HG03025 (cell line): ENCODE measurements around the gene SELE.
"Not testable (repeated sequence)": the region's sequence is repeated elsewhere in the genome, so short reads cannot be mapped to it uniquely, and the experiment has no call there.

Experiments used
- ATAC-seq: cut with Tn5 transposase; IDR thresholded peaks from one replicate; pipeline ENCODE4 v1.9.1; 2021; ENCODE audit warnings: mild to moderate bottlenecking, moderate library complexity; ENCODE audit not compliant: unreplicated experiment, low FRiP score

Gene SELE

DNA sequence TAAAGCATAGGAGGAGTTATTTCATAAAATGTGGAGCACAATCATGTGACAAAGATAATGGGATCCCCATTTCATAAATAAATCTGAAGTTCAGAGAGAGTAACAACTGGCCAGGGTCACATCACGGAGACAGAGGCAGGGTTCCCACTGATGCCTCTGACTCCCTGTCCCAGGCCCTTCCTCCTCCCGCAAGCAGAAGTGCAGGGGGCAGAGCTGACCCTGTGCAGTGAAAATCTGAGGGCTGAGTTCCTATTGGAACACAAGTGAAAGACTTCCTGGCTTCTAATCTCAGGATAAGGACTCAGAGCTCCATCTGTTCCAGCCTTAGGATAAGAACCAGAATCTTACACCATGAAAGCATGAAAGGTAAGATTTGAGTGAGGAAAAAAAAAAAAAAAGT is 44.5 kb downstream of the SELE start:
- no peak for ATAC-seq

DNA sequence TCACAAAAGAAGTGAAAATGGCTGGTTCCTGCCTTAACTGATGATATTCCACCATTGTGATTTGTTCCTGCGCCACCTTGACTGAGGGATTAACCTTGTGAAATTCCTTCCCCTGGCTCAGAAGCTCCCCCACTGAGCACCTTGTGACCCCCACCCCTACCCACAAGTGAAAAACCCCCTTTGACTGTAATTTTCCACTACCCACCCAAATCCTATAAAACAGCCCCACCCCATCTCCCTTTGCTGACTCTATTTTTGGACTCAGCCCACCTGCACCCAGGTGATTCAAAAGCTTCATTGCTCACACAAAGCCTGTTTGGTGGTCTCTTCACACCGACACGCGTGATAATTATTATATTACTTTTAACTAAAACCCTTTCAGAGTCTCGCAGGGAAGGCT is 45.5 kb downstream of the SELE start:
- ATAC-seq: not testable (repeated sequence)

DNA sequence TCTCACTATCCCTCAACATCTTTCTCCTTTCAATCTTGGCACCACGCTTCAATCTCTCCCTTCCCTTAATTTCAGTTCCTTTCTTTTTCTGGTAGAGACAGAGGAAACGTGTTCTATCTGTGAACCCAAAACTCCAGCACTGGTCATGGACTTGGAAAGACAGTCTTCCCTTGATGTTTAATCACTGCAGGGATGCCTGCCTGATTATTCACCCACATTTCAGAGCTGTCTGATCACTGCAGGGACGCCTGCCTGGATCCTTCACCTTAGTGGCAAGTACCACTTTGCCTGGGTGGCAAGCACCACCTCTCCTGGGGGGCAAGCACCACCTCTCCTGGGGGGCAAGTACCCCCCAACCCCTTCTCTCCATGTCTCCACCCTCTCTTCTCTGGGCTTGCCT is 50.2 kb downstream of the SELE start:
- ATAC-seq: no peak

DNA sequence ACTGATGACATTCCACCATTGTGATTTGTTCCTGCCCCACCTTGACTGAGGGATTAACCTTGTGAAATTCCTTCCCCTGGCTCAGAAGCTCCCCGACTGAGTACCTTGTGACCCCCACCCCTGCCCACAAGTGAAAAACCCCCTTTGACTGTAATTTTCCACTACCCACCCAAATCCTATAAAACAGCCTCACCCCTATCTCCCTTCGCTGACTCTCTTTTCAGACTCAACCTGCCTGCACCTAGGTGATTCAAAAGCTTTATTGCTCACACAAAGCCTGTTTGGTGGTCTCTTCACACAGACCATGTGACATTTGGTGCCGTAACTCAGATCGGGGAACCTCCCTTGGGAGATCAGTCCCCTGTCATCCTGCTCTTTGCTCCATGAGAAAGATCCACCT is 50.7 kb downstream of the SELE start:
- ATAC-seq: not testable (repeated sequence)

DNA sequence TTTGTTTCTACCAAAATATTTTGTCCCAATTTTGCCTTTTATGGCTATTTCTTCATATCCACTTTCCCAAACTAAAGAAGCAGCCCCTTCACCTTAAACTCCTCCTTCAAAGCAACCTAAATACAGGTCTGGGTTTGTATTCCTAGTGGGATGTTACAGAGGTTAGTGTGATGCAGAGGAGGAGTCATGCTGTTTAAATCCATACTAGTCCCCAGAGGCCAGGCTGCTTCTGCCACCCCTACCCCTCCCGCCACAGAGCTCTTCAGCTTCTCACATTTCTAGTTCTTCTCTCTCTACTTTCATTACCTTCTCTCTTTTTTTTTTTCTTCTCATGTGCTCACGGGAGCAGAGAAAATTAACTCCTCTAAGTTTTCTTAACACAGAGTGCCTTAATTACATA is 51.8 kb downstream of the SELE start:
- ATAC-seq: no peak

DNA sequence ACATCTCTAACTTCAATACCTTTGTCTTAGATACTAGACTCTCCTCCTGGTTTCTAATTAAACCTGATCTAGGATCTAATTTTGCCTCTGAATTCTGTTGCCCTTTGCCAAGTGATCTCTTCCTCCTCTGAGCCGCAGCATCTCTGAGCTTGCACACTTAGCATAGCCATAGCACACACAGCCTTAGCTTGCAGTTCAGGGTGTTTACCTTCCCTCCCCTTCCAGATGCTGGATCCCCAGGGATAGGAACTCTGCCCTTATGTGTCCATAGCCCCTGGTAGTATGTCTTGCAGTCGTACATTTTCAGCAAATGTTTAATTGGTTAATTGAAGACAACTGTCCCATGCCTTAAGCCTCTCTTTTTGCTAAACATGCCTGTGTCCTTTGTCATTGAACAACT is 52.7 kb downstream of the SELE start:
- peak; percentile 28 for ATAC-seq

DNA sequence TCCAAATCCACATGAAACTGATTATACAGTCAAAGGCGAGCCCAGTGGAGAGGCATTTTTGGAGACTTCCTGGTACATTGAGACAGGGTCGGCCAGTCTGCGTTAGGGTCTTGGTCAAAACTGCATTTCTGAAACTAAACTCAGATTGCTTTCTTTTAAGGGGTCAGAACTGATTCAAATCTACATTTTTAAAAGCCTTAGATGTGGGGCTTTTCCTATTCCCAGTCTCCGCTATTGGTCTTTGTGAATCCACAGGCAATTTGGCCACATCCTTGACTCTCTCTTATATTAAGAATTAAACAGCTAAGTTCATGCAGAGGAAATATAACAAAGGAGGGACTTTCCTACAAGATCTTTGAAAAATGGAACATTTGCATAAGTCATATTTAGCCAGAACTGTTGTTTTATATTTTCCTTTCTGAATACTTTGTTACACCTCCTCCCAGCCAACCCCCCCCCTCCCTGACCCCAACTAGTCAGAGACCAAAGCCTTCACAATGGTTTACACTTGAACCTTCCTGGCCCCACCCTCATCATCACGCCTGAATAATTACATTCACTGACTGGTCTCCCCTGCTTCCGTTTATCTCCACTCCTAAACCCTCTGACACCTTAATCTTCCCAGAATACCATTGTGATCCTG is 53.4 kb downstream of the SELE start:
- peak; percentile 55 for ATAC-seq

DNA sequence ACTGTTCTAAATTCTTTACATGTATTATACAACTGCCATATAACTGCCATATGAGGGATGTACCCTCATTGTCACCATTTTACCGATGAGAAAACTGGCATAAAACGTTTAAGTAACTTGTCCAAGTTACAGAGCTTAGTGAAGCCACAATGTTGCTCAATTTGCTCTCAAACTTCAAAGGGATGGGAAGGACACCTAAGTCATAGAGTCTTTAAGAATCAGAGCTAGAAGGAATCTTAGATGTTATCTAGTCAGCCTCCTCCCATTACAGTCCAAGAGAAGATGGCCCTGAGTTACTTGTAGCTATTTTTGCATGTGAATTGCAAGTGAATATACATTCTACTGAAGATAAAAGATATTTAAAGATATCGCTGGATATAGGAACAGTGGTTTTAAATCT is 54.2 kb downstream of the SELE start:
- ATAC-seq: no peak

DNA sequence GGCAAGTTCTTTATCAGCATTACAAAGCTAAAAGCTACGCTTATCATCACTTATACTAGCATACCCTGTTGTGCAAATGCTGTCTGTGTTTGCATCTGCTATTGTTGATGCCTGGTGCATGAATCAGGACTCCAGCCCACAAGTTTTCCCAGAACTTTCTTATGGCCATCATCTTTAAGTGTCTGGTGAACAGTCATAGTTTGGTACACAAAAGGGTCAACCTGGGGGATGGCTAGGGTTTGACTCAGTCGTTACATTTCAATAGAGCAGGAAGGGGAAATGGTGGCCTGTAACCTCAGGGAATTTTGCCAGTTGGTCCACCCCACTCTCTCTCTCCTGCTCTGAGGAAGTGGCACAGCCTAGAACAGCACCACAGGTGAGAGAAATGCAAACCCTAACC is 57.9 kb downstream of the SELE start:
- no peak for ATAC-seq
